H1 (cell line): ENCODE data around the gene CIROP. TPM values are rescaled to one million over a fixed set of nuclear protein-coding genes. Genes with fewer than 3 reads are reported as not detected.

Source experiments
- polyA plus RNA-seq, 7 experiments: library from polyadenylated mRNA; depleted of rRNA in 3 of 7; stranded (reverse) in 5 of 7; unstranded in 2 of 7; fragments of >200 nt in 5 of 7; fragments of 200-250 nt in 2 of 7; gene quantifications; 1 replicate in 5 of 7; 2 replicates in 1 of 7; 4 replicates in 1 of 7; pipeline versions ENCODE4 v1.2.1 to v1.2.3, GENCODE V29; 2011 to 2013; ENCODE audit warnings: missing spikeins in 2 of 7, mixed read lengths in 2 of 7
- total RNA-seq: library from RNA; stranded (reverse); fragmentation: NEBNext Ultra II Directional; extraction: Animal tissue kit (Norgen Biotek cat#: 25700); gene quantifications from 2 replicates; pipeline ENCODE4 v1.2.1, GENCODE V29; 2021
- TF ChIP-seq, protein P1 (sequence below): fragments of 300-600 bp; sonication (generic); IDR thresholded peaks from 2 replicates; pipeline ENCODE4 v1.7.1; 2012; ENCODE audit warnings: low read length, moderate library complexity, mild to moderate bottlenecking, inconsistent platforms; ENCODE audit not compliant: insufficient replicate concordance

The CIROP gene
- total and polyA plus RNA-seq, 2 of the 8 experiments (the other 6 are each of a cell fraction or from before 2014, with no cell fraction given) = 0.06 TPM; not detected in 1

- TF ChIP-seq, protein P1, sequence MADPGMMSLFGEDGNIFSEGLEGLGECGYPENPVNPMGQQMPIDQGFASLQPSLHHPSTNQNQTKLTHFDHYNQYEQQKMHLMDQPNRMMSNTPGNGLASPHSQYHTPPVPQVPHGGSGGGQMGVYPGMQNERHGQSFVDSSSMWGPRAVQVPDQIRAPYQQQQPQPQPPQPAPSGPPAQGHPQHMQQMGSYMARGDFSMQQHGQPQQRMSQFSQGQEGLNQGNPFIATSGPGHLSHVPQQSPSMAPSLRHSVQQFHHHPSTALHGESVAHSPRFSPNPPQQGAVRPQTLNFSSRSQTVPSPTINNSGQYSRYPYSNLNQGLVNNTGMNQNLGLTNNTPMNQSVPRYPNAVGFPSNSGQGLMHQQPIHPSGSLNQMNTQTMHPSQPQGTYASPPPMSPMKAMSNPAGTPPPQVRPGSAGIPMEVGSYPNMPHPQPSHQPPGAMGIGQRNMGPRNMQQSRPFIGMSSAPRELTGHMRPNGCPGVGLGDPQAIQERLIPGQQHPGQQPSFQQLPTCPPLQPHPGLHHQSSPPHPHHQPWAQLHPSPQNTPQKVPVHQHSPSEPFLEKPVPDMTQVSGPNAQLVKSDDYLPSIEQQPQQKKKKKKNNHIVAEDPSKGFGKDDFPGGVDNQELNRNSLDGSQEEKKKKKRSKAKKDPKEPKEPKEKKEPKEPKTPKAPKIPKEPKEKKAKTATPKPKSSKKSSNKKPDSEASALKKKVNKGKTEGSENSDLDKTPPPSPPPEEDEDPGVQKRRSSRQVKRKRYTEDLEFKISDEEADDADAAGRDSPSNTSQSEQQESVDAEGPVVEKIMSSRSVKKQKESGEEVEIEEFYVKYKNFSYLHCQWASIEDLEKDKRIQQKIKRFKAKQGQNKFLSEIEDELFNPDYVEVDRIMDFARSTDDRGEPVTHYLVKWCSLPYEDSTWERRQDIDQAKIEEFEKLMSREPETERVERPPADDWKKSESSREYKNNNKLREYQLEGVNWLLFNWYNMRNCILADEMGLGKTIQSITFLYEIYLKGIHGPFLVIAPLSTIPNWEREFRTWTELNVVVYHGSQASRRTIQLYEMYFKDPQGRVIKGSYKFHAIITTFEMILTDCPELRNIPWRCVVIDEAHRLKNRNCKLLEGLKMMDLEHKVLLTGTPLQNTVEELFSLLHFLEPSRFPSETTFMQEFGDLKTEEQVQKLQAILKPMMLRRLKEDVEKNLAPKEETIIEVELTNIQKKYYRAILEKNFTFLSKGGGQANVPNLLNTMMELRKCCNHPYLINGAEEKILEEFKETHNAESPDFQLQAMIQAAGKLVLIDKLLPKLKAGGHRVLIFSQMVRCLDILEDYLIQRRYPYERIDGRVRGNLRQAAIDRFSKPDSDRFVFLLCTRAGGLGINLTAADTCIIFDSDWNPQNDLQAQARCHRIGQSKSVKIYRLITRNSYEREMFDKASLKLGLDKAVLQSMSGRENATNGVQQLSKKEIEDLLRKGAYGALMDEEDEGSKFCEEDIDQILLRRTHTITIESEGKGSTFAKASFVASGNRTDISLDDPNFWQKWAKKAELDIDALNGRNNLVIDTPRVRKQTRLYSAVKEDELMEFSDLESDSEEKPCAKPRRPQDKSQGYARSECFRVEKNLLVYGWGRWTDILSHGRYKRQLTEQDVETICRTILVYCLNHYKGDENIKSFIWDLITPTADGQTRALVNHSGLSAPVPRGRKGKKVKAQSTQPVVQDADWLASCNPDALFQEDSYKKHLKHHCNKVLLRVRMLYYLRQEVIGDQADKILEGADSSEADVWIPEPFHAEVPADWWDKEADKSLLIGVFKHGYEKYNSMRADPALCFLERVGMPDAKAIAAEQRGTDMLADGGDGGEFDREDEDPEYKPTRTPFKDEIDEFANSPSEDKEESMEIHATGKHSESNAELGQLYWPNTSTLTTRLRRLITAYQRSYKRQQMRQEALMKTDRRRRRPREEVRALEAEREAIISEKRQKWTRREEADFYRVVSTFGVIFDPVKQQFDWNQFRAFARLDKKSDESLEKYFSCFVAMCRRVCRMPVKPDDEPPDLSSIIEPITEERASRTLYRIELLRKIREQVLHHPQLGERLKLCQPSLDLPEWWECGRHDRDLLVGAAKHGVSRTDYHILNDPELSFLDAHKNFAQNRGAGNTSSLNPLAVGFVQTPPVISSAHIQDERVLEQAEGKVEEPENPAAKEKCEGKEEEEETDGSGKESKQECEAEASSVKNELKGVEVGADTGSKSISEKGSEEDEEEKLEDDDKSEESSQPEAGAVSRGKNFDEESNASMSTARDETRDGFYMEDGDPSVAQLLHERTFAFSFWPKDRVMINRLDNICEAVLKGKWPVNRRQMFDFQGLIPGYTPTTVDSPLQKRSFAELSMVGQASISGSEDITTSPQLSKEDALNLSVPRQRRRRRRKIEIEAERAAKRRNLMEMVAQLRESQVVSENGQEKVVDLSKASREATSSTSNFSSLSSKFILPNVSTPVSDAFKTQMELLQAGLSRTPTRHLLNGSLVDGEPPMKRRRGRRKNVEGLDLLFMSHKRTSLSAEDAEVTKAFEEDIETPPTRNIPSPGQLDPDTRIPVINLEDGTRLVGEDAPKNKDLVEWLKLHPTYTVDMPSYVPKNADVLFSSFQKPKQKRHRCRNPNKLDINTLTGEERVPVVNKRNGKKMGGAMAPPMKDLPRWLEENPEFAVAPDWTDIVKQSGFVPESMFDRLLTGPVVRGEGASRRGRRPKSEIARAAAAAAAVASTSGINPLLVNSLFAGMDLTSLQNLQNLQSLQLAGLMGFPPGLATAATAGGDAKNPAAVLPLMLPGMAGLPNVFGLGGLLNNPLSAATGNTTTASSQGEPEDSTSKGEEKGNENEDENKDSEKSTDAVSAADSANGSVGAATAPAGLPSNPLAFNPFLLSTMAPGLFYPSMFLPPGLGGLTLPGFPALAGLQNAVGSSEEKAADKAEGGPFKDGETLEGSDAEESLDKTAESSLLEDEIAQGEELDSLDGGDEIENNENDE = no peak
These were observed 659 bp downstream of the CIROP start (continued) for GRCh38 chr14:23104070-23104590.
